ENCODE results near the gene TMEM151A. TPM values are rescaled to one million over a fixed set of nuclear protein-coding genes. Genes with fewer than 3 reads are reported as not detected.
A peak's percentile ranks its signal among the peaks of the same experiment; 100 is the strongest.

TMEM151A gene
- total RNA-seq, 1 experiment from 2014 or later, result not detected

DNA sequence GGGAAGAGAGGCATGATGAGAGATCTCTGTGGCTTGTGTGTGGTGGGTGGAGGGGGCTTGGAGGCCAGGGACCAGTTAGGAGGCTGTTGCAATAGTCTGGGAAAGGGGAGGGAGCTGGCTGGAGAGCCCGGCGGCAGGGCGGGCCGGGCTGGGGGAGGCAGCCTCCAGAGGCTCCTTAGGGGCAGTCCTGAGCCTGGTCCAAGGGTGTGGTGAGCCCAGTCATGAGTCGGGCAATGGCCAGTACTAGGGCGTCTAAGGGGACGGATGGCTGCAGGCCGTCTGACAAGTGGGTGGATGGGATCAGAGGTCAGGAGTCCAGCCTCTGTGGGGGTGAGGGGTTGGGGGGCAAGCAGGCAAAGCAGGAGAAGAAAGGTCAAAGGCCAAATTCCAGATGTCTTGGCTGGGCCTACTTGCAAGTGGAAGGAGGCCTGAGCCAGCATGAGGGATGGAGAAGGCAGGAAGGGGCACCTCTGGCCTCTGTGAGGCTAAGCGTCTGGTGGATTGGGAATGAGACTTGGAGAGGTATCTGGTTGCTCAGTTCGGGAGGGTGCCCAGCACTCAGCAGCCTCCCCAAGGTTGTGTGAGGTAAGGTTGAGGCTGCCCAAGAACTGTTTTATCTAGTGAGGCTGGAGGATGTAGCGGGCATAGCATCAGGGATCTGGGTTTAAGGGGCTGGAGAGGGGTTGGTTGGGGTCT lies 31.2 kb downstream of the TMEM151A start:
- no peak for DNase-seq (ENCODE audit: low spot score)

DNA sequence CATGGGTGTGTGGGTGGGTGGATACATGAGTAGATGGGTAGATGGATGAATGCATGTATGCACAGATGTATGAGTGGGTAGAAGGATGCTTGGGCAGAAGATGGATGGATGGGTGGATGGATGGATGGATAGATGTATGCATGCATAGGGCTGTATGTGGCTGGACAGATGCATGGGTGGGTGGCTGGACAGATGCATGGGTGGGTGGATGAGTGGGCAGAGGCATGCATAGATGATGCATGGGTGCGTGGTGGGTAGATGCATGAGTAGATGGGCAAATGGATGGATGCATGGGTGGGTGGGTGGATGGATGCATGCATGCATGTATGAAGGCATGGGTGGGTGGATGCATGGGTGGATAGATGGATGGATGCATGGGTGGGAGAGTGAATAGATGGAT lies 32.0 kb downstream of the TMEM151A start:
- no peak for DNase-seq (ENCODE audit: low spot score)

DNA sequence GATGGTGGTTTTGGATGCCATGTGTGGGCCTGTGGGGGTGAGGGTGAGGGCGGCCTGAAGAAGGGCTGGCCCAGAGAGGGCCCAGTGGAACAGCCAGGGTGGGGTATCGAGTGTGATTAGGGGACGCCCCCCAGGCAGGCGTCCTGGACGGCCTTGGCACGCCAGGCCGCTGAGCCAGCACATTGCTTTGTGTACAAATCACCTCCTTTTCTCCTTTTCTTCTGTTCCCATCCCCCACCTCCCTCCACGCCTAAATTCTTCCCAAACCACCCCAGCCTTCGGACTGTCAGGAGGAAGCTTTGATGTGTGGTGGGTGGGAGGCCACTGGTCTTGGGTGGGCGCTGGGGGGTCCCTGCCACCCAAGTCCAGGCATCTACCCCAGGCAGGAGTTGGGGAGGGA lies 33.0 kb downstream of the TMEM151A start:
- DNase-seq (ENCODE audit: low spot score), result no peak

DNA sequence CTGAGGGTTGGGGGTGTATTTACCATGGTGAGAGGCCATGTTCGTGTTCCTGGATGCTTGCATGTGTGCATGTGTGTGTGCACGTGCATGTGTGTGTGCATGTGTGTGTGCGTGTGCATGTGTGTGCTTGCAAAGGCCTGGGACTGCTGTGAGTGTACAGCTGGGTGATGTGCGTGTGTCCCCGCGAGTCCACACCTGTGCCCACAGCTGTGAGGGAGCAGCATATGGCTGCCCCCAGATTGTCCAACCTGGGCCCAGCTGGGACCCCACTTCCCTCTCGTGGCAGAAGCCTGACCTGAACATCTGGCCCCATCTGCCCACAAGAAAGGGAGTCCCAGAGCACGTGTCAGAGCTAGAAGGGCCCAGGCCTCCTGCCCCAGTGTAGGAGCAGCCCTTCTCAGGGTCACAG lies 33.6 kb downstream of the TMEM151A start:
- DNase-seq (ENCODE audit: low spot score), result no peak

DNA sequence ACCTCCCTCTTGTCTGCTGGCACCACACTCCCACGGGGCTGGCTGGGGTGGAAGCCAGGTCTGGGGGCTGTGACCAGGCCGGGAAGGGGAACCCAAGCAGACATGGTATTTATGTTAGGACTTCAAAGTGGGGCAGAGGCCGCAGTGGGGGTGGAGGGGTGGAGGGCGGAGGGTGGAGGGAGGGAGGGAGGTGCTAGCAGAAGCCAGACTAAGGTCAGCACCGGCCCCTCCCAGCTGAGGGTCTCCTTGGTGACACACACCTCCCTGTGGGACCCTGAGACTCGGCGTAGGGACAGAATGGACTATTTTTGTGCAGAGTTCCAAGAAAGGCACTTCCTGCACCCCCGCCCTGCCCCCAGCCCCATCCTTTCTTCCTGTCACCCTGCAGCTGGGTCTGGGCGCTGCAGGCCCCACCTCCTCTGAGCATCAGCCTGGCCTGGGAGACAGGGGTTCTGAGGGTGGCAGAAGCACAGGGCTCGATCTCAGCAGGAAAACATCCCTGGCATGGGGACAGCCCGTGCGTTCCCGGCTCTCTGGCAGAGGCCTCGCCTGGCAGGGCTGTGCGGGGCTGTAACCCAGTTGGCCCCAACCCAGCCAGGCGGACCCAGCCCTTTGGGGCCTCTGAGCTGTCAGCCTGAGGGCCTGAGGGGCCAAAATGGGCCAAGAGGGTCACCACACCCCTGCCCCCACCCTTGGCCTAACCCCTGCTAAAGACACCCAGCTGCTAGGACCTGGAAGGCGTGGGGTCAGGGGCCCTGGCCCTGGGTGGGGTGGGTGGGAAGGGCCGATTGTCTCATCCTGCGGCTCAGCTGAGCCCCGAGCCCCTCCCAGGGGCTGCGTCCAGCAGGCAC lies 34.8 kb downstream of the TMEM151A start:
- DNase-seq (ENCODE audit: low spot score), result peak; percentile 67

DNA sequence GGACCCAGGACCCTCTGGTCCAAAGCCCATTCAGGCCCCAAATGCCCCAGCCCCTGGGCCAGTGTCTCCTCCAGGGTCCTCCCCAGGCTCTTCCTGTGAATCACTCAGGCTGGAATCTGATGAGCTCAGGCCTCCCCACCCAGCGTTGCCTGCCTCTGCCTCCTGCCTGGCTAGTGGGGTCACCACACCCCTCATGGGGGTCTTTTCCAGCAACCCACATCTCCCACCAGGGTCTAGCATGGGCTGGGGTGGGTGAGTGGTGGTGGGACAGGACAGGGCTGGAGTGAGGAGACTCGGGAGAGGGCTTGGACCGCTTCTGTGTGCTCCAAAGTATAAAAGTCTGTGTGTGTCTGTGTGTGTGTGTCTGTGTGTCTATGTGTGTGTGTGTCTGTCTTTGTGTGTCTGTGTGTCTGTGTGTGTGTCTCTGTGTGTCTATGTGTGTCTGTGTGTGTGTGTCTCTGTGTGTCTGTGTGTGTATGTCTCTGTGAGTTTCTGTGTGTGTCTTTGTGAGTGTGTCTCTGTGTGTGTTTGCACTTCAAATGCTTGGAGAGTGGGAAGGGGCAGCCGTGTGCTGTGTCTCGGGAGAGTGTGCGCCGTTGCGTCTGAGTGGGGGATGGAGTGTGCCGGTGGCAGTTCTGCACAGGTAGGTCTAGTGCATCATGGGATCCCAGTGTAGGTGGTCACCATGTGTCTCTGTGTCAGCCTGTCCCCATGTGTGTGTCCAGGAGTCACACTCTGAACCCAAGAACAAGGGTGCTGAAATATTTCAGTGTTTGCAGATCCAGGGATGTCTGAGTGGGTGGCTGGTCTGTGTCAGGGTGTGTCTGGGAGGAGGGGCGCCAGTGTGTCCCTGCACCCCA lies 35.7 kb downstream of the TMEM151A start:
- peak; percentile 62 for DNase-seq (ENCODE audit: low spot score)

DNA sequence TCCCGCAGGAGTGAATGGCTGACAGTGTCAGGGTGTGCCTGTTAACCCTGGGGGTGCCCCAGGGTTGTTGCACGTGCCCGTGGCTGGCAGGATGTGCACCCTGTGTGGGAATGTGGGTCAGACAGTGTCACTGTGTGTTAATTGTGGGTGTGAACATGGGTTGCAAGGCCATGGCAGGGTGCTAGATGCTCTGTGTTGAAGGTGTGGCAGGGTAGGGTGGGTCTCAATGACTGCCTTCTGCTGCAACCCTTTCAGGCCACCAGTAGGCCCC lies 36.3 kb downstream of the TMEM151A start:
- no peak for DNase-seq (ENCODE audit: low spot score)

DNA sequence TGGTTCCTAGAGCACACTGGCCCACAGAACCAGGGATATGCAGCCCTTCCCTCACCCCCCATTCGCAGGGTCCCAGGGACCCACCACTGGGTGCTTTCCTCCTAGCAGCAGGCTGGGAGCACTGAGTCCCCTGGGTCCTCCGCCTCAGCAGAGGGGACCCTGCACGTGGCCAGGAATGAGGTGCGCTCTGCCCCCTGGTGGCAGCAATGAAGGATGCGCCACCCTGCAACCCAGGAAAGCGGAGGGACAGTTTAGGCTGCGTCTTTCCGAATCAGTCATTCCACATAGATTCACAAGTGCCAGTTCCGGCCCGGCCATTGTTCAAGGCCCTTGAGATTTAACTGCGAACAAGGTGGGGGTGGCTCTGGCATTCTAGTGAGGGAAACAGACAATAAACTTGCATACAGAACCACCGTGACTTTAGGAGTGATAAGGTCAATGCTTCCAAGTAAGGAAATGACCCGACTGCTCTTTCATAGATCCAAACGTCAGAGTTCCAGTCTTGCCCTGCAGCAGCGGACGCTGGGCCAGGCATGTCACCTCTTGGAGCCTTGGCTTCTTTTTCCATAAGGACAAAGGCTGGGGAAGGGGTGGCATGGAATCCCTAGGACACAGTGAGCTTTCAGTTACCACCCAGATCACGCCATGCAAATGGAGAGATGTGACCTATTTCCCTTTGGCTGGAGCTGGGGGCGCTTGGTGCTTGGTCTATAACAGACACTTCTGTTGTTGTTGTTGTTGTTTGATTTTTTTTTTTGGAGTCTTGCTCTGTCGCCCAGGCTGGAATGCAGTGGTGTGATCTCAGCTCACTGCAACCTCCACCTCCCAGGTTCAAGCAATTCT lies 36.8 kb downstream of the TMEM151A start:
- peak; percentile 71 for DNase-seq (ENCODE audit: low spot score)

DNA sequence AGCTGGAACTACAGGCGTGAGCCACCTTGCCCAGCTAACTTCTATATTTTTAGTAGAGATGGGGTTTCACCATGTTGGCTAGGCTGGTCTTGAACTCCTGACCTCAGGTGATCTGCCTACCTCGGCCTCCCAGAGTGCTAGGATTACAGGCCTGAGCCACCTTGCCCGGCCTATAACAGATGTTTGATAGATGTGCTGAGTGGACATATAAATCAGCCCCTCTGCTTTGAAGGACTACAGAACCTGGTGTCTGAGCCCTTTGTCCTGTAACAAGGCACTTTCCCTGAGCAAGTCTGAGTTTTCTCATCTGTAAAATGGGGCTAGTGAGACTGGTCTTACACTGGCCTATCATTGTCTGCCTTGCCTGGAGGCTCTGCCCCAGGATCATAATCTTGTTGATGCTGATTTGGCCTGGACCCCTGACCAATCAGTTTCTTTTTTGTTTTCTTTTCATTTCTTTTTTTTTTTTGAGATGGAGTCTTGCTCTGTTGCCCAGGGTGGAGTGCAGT lies 37.5 kb downstream of the TMEM151A start:
- no peak for DNase-seq (ENCODE audit: low spot score)

DNA sequence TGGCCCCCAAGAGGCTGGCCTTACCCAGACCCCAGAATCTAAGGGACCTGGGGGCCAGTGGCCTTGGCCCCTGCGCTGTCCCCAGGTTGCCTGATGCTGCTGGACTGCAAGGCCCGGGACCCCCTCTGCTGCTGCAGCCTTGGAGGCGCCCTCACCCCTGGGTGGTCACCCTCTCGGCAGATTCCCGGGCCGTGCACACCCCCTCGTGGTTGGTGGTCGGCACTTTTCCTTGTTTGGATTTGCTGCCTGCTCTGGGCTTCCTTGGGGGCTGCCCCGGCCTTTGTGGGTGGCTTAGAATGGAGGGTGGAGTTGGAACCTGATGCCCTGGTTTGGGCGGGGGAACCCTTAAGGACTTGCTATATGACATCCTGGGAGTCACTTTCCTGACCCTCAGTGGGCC lies 39.2 kb downstream of the TMEM151A start:
- DNase-seq (ENCODE audit: low spot score), result no peak

DNA sequence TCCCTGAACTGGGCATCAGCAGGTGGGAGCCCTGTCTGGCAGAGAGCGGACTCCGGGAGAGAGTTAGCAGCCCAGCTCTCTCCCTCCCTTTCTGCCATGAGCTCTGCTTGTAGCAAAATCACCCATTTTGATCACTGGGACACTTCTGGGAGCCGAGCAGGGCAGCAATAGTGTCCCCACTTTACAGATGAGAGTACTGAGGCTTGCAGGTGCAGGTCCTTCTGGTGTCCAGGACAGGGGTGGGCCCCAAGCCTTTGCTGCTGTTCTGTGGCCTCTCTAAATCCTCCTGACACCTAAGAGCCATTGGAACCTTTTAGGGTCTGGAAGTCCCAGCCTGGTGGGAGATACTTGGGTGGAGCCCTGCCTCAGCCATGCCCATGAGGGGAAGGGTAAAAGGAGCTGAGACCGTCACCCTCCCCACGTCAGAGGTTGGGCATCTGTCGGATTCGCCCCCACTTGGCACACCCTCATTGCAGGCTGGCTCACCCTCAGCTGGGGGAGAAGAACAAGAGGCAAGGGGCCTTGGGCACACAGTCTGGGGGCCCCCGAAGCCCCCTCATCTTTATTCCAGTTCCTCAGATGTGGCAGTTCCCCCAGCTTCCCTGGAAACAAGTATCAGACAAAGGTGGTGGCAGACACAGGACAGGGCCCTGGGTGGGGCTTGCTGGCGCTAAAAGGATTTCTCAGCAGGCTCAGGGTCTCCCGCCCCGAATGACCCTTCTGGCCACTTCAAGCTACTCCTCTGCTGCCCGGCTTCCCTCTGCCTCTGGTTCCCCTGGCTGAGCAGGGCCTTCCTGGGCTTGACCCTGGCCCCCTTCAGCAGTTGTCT lies 40.1 kb downstream of the TMEM151A start:
- no peak for DNase-seq (ENCODE audit: low spot score)

DNA sequence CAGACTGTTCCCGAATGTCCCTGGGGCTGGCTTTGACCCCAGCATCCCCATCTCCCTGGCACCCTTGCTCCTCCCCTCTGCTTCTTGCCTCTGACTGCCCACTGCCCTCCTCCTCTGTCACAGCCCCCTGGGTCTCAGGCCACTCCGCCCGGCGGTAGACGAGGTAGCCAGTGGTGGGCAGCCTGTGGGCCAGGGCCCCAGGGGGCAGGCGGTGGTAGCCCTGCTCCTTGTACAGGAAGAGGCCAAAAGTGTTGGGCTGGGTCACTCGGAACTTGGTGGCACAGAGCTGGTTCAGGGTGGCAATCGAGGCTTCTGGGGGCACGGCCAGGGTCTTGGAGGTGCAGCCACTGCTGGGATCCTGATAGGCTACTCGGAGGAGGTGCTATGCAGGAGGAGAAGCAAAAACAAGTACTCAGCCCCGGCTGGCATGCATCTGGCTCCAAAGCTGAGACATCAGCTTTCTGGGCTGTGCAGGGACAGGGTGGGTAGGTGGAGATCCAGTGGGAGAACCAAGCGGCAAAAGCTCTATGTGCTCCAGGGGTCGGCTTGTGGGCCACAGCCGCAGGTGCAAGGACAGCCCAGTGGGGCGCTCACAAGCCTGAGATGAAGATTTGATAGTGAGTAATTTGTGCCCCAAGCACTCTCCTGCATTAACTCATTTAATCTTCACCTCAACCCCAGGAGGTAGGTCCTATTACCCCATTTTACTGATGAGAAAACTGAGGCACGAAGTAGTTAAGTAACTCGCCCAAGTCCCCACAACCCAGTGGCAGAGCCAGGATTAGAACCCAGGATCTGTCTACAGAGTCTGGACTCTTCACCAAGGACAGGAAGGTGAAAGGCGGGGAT lies 40.9 kb downstream of the TMEM151A start:
- DNase-seq (ENCODE audit: low spot score), result no peak

DNA sequence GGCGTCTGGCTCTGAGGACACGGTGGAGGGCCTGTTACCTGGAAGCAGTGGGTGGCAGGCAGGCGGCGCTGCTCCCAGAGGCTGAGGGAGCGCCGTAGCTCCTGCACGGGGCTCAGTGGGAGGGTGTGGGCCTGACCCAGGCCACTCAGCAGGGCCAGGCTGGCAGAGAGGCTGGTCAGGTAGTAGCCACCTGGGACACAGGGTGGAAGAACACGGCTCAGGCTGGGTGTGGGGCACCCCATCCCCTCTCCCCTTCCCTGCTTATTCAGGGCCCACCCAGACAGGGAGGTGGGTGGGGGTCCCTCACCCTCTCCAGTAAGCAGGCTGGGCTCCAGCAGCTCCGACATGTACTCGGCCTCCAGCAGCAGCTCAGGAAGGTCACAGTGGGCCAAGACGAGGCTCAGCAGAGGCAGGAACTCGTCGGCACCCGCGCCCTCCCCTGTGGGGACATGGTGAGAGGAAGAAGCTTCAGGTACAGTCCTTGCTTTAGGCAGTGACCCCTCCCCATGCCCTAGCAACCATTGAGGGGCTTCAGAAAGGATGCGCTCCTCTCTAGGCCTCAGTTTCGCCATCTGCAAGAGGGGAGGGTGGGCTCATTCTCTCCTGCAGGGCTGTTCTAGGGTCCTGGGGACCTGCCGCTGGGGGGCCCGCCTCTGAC lies 41.7 kb downstream of the TMEM151A start:
- no peak for DNase-seq (ENCODE audit: low spot score)

DNA sequence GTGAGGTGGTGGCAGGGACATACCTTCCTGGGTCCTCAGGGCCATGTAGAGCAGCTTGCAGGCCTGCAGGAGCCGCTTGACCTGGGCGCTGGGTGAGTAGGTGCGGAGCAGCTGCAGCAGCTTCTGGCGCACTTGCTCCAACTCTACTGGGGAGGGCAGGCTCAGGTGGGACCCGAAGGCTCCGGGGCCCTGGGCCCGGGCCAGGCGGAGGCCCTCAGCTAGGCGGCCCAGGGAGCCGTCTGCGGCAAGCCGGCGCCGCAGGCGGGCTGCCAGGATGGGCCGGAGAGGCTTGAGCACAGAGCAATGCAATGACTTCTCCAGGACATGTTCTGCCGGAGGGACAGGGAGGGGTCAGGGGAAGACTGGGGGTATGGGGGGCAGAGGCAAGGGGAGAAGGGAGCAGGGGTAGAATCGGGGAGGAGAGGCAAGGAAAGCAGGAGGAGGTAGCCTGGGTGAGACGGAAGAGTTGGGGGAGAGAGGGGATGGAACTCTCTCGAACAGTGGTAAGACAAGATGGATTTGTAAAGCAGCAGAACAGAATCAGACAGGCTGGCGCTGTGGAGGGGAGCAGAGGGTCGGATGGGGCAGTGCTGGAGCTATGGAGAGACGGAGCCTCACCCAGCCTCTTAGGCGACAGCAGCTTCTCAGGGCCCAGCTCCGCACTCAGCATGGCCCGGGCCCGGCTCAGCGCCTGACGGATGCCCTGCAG lies 42.4 kb downstream of the TMEM151A start:
- no peak for DNase-seq (ENCODE audit: low spot score)

DNA sequence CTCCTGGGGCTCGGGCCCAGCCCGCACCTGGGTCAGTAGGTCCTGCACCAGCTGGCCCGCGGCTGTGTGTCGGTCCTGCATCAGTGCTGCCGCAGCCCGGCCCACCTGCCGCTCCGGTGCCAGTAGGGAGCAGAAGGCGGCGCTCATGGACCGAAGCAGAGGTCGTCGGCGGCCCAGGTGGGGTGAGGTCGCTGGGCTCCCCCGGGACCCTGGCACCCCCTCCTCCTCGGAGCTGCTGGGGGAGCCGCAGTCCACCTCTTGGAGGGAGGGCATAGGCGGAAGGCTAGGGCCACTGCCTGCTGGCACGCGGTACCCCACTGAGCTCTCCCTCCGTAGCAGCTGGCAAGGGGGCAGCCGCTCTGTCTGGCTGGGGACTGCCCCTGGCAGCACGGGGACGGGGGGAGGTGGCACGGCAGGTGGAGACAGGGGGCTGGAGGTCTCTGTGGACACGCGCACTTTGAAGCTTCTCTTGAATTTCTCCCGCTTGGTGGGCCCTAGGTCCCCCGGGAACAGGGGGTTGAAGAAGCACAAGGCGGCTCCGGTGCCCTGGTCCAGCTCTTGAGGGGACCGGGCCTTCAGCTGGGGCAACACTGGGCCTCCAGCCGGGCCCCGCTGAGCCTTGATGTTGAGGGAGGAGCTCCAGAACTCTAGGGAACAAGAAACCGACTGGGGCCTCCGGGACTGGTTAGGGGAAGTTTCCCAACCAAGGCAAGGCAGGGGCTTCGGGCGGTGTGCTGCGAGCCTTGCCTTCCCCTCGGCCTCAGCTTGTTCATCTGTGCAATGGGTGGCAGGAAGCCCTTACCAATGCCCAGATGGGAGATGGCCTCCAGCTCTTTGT lies 43.1 kb downstream of the TMEM151A start:
- no peak for DNase-seq (ENCODE audit: low spot score)

DNA sequence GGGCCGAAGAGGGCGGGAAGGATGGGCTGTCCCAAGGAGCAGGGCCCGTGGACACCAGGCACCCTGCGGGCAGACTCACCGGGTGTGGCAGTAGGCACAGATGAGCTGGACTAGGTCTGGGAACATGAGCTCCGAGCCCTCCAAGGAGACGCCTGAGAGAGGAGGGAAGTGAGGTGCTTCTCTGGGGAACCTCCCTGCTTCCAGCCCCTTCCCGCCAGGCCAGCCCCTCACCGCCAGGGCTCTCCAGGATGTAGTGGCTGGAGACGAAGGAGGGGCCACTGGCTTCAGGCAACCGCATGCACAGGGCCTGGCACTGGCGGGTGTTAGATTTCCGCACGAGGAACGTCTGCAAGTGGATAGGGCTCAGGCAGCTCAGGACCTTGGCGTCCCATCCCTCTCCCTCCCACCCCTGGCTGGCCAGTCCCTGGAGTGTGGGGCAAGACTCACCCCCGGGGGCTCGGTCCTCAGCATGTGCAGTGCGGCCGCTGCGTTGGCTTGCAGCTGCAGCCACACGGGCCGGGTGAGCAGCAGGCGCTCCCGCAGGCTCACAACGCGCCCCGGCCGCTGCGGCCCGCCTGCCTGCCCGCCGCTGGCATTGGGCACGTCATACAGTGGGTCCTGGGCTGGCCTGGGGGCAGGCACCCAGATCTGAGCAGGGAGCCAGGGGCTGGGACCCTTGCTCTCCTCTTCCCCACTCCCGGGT lies 44.0 kb downstream of the TMEM151A start:
- peak; percentile 39 for DNase-seq (ENCODE audit: low spot score)
